ENCODE results near the gene HLA-DMB. TPM values are rescaled to one million over a fixed set of nuclear protein-coding genes. Genes with fewer than 3 reads are reported as not detected.
A peak's percentile ranks its signal among the peaks of the same experiment; 100 is the strongest.

HLA-DMB gene
- total RNA-seq, 1 donor from 2014 or later, result 0.51 TPM

GRCh38 chr6:32971581-32972352, 30.9 kb upstream of the HLA-DMB start:
- peak; percentile 99 to 100 for DNase-seq (ENCODE audit: low read depth in 2 of 2)

GRCh38 chr6:32971242-32971580, 30.4 kb upstream of the HLA-DMB start:
- DNase-seq (ENCODE audit: low read depth in 2 of 2), result no peak

- peak; percentile 18 to 88 for DNase-seq (ENCODE audit: low read depth in 2 of 2)
Measured at GRCh38 chr6:32970413-32971241, 29.8 kb upstream of the HLA-DMB start.

- DNase-seq (ENCODE audit: low read depth in 2 of 2), result peak; percentile 33 to 86
Measured at GRCh38 chr6:32969685-32970412, 29.0 kb upstream of the HLA-DMB start.

GRCh38 chr6:32968867-32969684, 28.2 kb upstream of the HLA-DMB start:
- DNase-seq (ENCODE audit: low read depth in 2 of 2), result peak; percentile 24 to 79

GRCh38 chr6:32968093-32968866, 27.5 kb upstream of the HLA-DMB start, which contains the start of gene BRD2:
TSS of gene BRD2 (plus strand) at chr6:32968594. CDS start at chr6:32972899, 4,305 bp downstream.
- peak; percentile 89 to 97 for DNase-seq (ENCODE audit: low read depth in 2 of 2)

GRCh38 chr6:32967151-32968091, 26.6 kb upstream of the HLA-DMB start:
- DNase-seq (ENCODE audit: low read depth in 2 of 2), result peak; percentile 40 to 69

- no peak for DNase-seq (ENCODE audit: low read depth in 2 of 2)
Measured at GRCh38 chr6:32964776-32965175, 23.9 kb upstream of the HLA-DMB start.

GRCh38 chr6:32963866-32964265, 23.0 kb upstream of the HLA-DMB start:
- DNase-seq (ENCODE audit: low read depth in 2 of 2), result no peak

- DNase-seq (ENCODE audit: low read depth in 2 of 2), result no peak
Measured at GRCh38 chr6:32962213-32962826, 21.5 kb upstream of the HLA-DMB start.

- no peak for DNase-seq (ENCODE audit: low read depth in 2 of 2)
Measured at GRCh38 chr6:32960563-32960962, 19.7 kb upstream of the HLA-DMB start.

GRCh38 chr6:32956176-32956575, 15.3 kb upstream of the HLA-DMB start:
- DNase-seq (ENCODE audit: low read depth in 2 of 2), result no peak

GRCh38 chr6:32954986-32955802, 14.4 kb upstream of the HLA-DMB start:
- DNase-seq (ENCODE audit: low read depth in 2 of 2), result peak in 1 of 2 donors; percentile 25

- no peak for DNase-seq (ENCODE audit: low read depth in 2 of 2)
Measured at GRCh38 chr6:32954267-32954666, 13.4 kb upstream of the HLA-DMB start.

- DNase-seq (ENCODE audit: low read depth in 2 of 2), result no peak
Measured at GRCh38 chr6:32953775-32954174, 12.9 kb upstream of the HLA-DMB start.

- DNase-seq (ENCODE audit: low read depth in 2 of 2), result peak; percentile 90 to 93
Measured at GRCh38 chr6:32952817-32953739, 12.2 kb upstream of the HLA-DMB start, which contains the start of gene HLA-DMA. TSS of gene HLA-DMA (minus strand) at chr6:32953097. CDS start at chr6:32953036, 61 bp downstream.

- no peak for DNase-seq (ENCODE audit: low read depth in 2 of 2)
Measured at GRCh38 chr6:32950449-32950848, 9.6 kb upstream of the HLA-DMB start.
